Osteoblast (primary cell): ENCODE results near the gene PTPRN2. TPM values are rescaled to one million over a fixed set of nuclear protein-coding genes. Genes with fewer than 3 reads are reported as not detected.
A peak's percentile ranks its signal among the peaks of the same experiment; 100 is the strongest.

Experiments
- DNase-seq: peaks from one replicate; pipeline ENCODE4 v3.0.0; 2011; ENCODE audit warnings: low spot score, mixed read lengths; ENCODE audit not compliant: insufficient read length; ENCODE audit errors: missing footprints
- H2AFZ ChIP-seq: 2 replicates; pipeline ENCODE4 v1.6.0; 2011; ENCODE audit warnings: mild to moderate bottlenecking, low read length
- H3K27ac ChIP-seq: 2 replicates; pipeline ENCODE4 v1.5.1; 2011; ENCODE audit warnings: mild to moderate bottlenecking, low read depth, low read length, moderate library complexity
- H3K27me3 ChIP-seq: 2 replicates; pipeline ENCODE4 v1.6.0; 2012; ENCODE audit warnings: mild to moderate bottlenecking, control low read depth, inconsistent platforms, low read length, moderate library complexity; ENCODE audit not compliant: insufficient read depth
- H3K36me3 ChIP-seq: 2 replicates; pipeline ENCODE4 v1.5.1; 2011; ENCODE audit warnings: mild to moderate bottlenecking, low read length, control low read depth, moderate library complexity; ENCODE audit not compliant: insufficient read depth
- H3K4me1 ChIP-seq: 2 replicates; pipeline ENCODE4 v1.5.1; 2011; ENCODE audit warnings: mild to moderate bottlenecking, low read length, control low read depth, moderate library complexity; ENCODE audit not compliant: insufficient read depth
- H3K4me2 ChIP-seq: 2 replicates; pipeline ENCODE4 v1.6.0; 2011; ENCODE audit warnings: mild to moderate bottlenecking, low read length; ENCODE audit not compliant: insufficient read depth
- H3K4me3 ChIP-seq: fragments of 200-600 bp; sonication (generic); 3 replicates; pipeline ENCODE4 v1.5.1; 2012; ENCODE audit warnings: mild to moderate bottlenecking, low read length, inconsistent platforms; ENCODE audit not compliant: insufficient read depth
- H3K79me2 ChIP-seq: 2 replicates; pipeline ENCODE4 v1.6.0; 2012; ENCODE audit warnings: mild to moderate bottlenecking, low read length, control low read depth, inconsistent platforms; ENCODE audit not compliant: insufficient read depth
- H3K9me3 ChIP-seq: 2 replicates; pipeline ENCODE4 v1.5.1; 2011; ENCODE audit warnings: low read depth, low read length, control low read depth
- H4K20me1 ChIP-seq: 2 replicates; pipeline ENCODE4 v1.6.0; 2012; ENCODE audit warnings: mild to moderate bottlenecking, low read length, control low read depth; ENCODE audit not compliant: insufficient read depth
- total RNA-seq: library from RNA; depleted of rRNA; stranded (reverse); fragments of >200 nt; gene quantifications from 2 replicates; pipeline ENCODE4 v1.2.3, GENCODE V29; 2012
- TF ChIP-seq, protein P1 (sequence below): IDR thresholded peaks from 2 replicates; pipeline ENCODE4 v1.5.1; 2011; ENCODE audit warnings: mild to moderate bottlenecking, low read depth, low read length, moderate library complexity; ENCODE audit errors: extremely low read depth

PTPRN2 gene
- total RNA-seq, 1 donor = 0.36 TPM

GRCh38 chr7:157514306-157514705, 1073.3 kb downstream of the PTPRN2 start:
- no peak overlapping the region for H3K4me2 ChIP-seq
- H3K9me3 ChIP-seq = no peaks in the 10 kb centered on the region
- no peak for DNase-seq
- H2AFZ ChIP-seq = no peak overlapping the region
- no peak overlapping the region for H3K27ac ChIP-seq
- H4K20me1 ChIP-seq = no peaks in the 10 kb centered on the region
- no peaks in the 10 kb centered on the region for H3K36me3 ChIP-seq
- no peaks in the 10 kb centered on the region for H3K4me1 ChIP-seq
- no peaks in the 10 kb centered on the region for H3K79me2 ChIP-seq
- no peaks in the 10 kb centered on the region for H3K27me3 ChIP-seq
- H3K4me3 ChIP-seq = no peak overlapping the region
- TF ChIP-seq, protein P1, sequence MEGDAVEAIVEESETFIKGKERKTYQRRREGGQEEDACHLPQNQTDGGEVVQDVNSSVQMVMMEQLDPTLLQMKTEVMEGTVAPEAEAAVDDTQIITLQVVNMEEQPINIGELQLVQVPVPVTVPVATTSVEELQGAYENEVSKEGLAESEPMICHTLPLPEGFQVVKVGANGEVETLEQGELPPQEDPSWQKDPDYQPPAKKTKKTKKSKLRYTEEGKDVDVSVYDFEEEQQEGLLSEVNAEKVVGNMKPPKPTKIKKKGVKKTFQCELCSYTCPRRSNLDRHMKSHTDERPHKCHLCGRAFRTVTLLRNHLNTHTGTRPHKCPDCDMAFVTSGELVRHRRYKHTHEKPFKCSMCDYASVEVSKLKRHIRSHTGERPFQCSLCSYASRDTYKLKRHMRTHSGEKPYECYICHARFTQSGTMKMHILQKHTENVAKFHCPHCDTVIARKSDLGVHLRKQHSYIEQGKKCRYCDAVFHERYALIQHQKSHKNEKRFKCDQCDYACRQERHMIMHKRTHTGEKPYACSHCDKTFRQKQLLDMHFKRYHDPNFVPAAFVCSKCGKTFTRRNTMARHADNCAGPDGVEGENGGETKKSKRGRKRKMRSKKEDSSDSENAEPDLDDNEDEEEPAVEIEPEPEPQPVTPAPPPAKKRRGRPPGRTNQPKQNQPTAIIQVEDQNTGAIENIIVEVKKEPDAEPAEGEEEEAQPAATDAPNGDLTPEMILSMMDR = no peak

- H3K4me3 ChIP-seq = no peak overlapping the region
- no peaks in the 10 kb centered on the region for H4K20me1 ChIP-seq
- TF ChIP-seq, protein P1 = no peak
- no peak overlapping the region for H3K27ac ChIP-seq
- no peaks in the 10 kb centered on the region for H3K27me3 ChIP-seq
- peak; percentile 51 for DNase-seq
- no peaks in the 10 kb centered on the region for H3K79me2 ChIP-seq
- H3K4me1 ChIP-seq = no peaks in the 10 kb centered on the region
- H3K9me3 ChIP-seq = no peaks in the 10 kb centered on the region
- H2AFZ ChIP-seq = no peak overlapping the region
- no peaks in the 10 kb centered on the region for H3K36me3 ChIP-seq
- no peak overlapping the region for H3K4me2 ChIP-seq
Observed at GRCh38 chr7:157513682-157514081, 1073.9 kb downstream of the PTPRN2 start.

DNA sequence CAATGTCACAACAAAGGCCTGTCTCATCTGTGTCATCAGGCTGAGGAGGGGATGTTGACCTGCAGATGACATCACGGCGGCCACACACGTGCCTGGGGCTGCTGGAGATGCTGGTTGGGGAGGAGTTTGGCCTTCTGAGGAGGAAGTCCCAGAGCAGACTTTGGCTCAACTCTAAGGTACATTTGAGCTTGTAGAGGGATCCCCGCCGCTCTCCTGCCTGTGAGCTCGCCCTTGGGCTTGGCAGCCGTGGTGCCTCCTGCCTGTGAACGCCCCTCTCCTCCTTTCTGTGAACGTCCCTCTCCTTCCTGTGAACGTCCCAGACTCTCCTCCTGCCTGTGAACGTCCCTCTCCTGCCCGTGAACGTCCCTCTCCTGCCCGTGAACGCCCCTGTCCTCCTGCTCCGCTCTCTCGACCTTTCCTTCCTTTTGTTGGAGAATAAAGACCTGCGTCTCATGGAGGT, 1074.4 kb downstream of the PTPRN2 start:
- no peaks in the 10 kb centered on the region for H3K9me3 ChIP-seq
- no peak overlapping the region for H3K4me2 ChIP-seq
- no peaks in the 10 kb centered on the region for H4K20me1 ChIP-seq
- peak; percentile 53 for DNase-seq
- H3K27me3 ChIP-seq = no peaks in the 10 kb centered on the region
- H3K4me1 ChIP-seq = no peaks in the 10 kb centered on the region
- H3K27ac ChIP-seq = no peak overlapping the region
- TF ChIP-seq, protein P1 = no peak
- H2AFZ ChIP-seq = no peak overlapping the region
- no peak overlapping the region for H3K4me3 ChIP-seq
- no peaks in the 10 kb centered on the region for H3K79me2 ChIP-seq
- H3K36me3 ChIP-seq = no peaks in the 10 kb centered on the region

GRCh38 chr7:157509226-157509625, 1078.4 kb downstream of the PTPRN2 start:
- no peaks in the 10 kb centered on the region for H3K9me3 ChIP-seq
- no peaks in the 10 kb centered on the region for H3K79me2 ChIP-seq
- no peak for DNase-seq
- H3K36me3 ChIP-seq = no peaks in the 10 kb centered on the region
- H2AFZ ChIP-seq = no peak overlapping the region
- no peaks in the 10 kb centered on the region for H3K4me1 ChIP-seq
- H3K27ac ChIP-seq = no peak overlapping the region
- no peak overlapping the region for H3K4me3 ChIP-seq
- H3K4me2 ChIP-seq = no peak overlapping the region
- H3K27me3 ChIP-seq = no peaks in the 10 kb centered on the region
- no peaks in the 10 kb centered on the region for H4K20me1 ChIP-seq
- TF ChIP-seq, protein P1 = no peak
